HG03139 (cell line): ENCODE results near the gene ARHGAP12.

ENCODE experiments used
- ATAC-seq: cut with Tn5 transposase; IDR thresholded peaks from one replicate; pipeline ENCODE4 v1.9.1; 2021; ENCODE audit not compliant: unreplicated experiment

The ARHGAP12 gene

GRCh38 chr10:31883397-31883796 is 45.2 kb downstream of the ARHGAP12 start:
- ATAC-seq = no peak

GRCh38 chr10:31878486-31878885 is 50.1 kb downstream of the ARHGAP12 start:
- ATAC-seq = no peak

- ATAC-seq = no peak
These were observed 51.8 kb downstream of the ARHGAP12 start for GRCh38 chr10:31876652-31877352.

- peak; percentile 64 for ATAC-seq
These were observed 53.0 kb downstream of the ARHGAP12 start for GRCh38 chr10:31875608-31876007.

GRCh38 chr10:31873724-31874123 is 54.9 kb downstream of the ARHGAP12 start:
- no peak for ATAC-seq

- no peak for ATAC-seq
These were observed 57.2 kb downstream of the ARHGAP12 start for GRCh38 chr10:31871266-31872065.

GRCh38 chr10:31867646-31868045 is 61.0 kb downstream of the ARHGAP12 start:
- no peak for ATAC-seq

GRCh38 chr10:31866118-31866670 is 62.4 kb downstream of the ARHGAP12 start:
- ATAC-seq = no peak

- ATAC-seq = no peak
These were observed 63.7 kb downstream of the ARHGAP12 start for GRCh38 chr10:31864834-31865518.

GRCh38 chr10:31855033-31855432 is 73.6 kb downstream of the ARHGAP12 start:
- no peak for ATAC-seq

- ATAC-seq = no peak
These were observed 75.0 kb downstream of the ARHGAP12 start for GRCh38 chr10:31853629-31854028.

GRCh38 chr10:31851216-31851615 is 77.4 kb downstream of the ARHGAP12 start:
- ATAC-seq = no peak

GRCh38 chr10:31847515-31847914 is 81.1 kb downstream of the ARHGAP12 start:
- ATAC-seq = no peak

GRCh38 chr10:31838709-31839108 is 89.9 kb downstream of the ARHGAP12 start:
- ATAC-seq = no peak

- ATAC-seq = no peak
These were observed 90.6 kb downstream of the ARHGAP12 start for GRCh38 chr10:31838065-31838464.

GRCh38 chr10:31836569-31837406 is 91.8 kb downstream of the ARHGAP12 start:
- no peak for ATAC-seq

- ATAC-seq = no peak
These were observed 94.9 kb downstream of the ARHGAP12 start for GRCh38 chr10:31833753-31834152.

- ATAC-seq = no peak
These were observed 96.4 kb downstream of the ARHGAP12 start for GRCh38 chr10:31832261-31832660.

- ATAC-seq = no peak
These were observed 97.7 kb downstream of the ARHGAP12 start for GRCh38 chr10:31830887-31831286.

- no peak for ATAC-seq
These were observed 98.9 kb downstream of the ARHGAP12 start for GRCh38 chr10:31829776-31830175.

GRCh38 chr10:31823358-31823757 is 105.3 kb downstream of the ARHGAP12 start:
- ATAC-seq = no peak
